SK-N-SH (cell line): ENCODE results near the gene STRADA.

Experiments used
- FOXM1 ChIP-seq: IDR thresholded peaks from 2 replicates; pipeline ENCODE4 v1.4.0; 2012; ENCODE audit warnings: low read depth, mild to moderate bottlenecking
- TF ChIP-seq, protein P1 (sequence below): IDR thresholded peaks from 2 replicates; pipeline ENCODE4 v1.6.1; 2012; ENCODE audit warnings: mild to moderate bottlenecking, low read depth, low read length, moderate library complexity
- TF ChIP-seq, protein P2 (sequence below): fragments of 200-600 bp; sonication (generic); IDR thresholded peaks from 2 replicates; pipeline ENCODE4 v1.6.1; 2017; ENCODE audit warnings: antibody characterized with exemption, mild to moderate bottlenecking, moderate library complexity

- TF ChIP-seq, protein P1, sequence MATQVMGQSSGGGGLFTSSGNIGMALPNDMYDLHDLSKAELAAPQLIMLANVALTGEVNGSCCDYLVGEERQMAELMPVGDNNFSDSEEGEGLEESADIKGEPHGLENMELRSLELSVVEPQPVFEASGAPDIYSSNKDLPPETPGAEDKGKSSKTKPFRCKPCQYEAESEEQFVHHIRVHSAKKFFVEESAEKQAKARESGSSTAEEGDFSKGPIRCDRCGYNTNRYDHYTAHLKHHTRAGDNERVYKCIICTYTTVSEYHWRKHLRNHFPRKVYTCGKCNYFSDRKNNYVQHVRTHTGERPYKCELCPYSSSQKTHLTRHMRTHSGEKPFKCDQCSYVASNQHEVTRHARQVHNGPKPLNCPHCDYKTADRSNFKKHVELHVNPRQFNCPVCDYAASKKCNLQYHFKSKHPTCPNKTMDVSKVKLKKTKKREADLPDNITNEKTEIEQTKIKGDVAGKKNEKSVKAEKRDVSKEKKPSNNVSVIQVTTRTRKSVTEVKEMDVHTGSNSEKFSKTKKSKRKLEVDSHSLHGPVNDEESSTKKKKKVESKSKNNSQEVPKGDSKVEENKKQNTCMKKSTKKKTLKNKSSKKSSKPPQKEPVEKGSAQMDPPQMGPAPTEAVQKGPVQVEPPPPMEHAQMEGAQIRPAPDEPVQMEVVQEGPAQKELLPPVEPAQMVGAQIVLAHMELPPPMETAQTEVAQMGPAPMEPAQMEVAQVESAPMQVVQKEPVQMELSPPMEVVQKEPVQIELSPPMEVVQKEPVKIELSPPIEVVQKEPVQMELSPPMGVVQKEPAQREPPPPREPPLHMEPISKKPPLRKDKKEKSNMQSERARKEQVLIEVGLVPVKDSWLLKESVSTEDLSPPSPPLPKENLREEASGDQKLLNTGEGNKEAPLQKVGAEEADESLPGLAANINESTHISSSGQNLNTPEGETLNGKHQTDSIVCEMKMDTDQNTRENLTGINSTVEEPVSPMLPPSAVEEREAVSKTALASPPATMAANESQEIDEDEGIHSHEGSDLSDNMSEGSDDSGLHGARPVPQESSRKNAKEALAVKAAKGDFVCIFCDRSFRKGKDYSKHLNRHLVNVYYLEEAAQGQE: no peak
- TF ChIP-seq, protein P2, sequence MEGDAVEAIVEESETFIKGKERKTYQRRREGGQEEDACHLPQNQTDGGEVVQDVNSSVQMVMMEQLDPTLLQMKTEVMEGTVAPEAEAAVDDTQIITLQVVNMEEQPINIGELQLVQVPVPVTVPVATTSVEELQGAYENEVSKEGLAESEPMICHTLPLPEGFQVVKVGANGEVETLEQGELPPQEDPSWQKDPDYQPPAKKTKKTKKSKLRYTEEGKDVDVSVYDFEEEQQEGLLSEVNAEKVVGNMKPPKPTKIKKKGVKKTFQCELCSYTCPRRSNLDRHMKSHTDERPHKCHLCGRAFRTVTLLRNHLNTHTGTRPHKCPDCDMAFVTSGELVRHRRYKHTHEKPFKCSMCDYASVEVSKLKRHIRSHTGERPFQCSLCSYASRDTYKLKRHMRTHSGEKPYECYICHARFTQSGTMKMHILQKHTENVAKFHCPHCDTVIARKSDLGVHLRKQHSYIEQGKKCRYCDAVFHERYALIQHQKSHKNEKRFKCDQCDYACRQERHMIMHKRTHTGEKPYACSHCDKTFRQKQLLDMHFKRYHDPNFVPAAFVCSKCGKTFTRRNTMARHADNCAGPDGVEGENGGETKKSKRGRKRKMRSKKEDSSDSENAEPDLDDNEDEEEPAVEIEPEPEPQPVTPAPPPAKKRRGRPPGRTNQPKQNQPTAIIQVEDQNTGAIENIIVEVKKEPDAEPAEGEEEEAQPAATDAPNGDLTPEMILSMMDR: no peak
- no peak for TF ChIP-seq FOXM1
Observed at GRCh38 chr17:63768433-63768832, 26.8 kb upstream of the STRADA start.
